Measurements from ENCODE around the gene ITM2B. TPM values are rescaled to one million over a fixed set of nuclear protein-coding genes. Genes with fewer than 3 reads are reported as not detected.

Gene ITM2B
- total RNA-seq, result 213 and 231 TPM in 2 replicates

DNA sequence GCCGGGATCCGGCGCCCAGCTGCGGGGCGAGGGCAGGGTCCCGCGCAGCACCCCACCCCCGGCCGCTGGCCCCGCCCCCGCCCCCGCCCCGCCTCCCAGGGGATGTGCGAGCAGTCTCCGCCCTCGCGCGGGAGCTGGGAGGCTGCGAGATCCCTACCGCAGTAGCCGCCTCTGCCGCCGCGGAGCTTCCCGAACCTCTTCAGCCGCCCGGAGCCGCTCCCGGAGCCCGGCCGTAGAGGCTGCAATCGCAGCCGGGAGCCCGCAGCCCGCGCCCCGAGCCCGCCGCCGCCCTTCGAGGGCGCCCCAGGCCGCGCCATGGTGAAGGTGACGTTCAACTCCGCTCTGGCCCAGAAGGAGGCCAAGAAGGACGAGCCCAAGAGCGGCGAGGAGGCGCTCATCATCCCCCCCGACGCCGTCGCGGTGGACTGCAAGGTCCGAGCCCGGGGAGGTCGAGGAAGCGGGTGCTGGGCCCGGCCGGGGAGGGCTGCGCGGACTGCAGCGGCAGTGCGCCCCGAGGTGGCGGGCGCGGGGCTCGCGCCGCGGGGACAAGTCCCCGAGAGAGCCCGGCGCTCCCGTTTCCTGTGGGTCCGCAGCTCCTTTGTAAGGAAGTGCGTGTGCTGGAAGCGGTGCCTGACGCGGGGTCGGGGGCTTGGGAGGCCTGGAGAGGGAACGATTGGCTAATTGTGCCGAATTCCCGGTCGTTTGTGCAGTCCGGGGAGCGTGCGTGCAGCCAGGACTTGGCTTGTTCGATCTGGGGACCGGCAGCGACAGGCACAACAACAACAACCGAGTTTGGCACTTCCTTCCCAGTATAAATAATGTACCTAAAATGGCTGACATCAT is at the start of gene ITM2B:
Gene ITM2B, plus strand, starts transcription at position 161 of the 843 bp plus-strand sequence. Its CDS starts 155 bp downstream, at position 316.

DNA sequence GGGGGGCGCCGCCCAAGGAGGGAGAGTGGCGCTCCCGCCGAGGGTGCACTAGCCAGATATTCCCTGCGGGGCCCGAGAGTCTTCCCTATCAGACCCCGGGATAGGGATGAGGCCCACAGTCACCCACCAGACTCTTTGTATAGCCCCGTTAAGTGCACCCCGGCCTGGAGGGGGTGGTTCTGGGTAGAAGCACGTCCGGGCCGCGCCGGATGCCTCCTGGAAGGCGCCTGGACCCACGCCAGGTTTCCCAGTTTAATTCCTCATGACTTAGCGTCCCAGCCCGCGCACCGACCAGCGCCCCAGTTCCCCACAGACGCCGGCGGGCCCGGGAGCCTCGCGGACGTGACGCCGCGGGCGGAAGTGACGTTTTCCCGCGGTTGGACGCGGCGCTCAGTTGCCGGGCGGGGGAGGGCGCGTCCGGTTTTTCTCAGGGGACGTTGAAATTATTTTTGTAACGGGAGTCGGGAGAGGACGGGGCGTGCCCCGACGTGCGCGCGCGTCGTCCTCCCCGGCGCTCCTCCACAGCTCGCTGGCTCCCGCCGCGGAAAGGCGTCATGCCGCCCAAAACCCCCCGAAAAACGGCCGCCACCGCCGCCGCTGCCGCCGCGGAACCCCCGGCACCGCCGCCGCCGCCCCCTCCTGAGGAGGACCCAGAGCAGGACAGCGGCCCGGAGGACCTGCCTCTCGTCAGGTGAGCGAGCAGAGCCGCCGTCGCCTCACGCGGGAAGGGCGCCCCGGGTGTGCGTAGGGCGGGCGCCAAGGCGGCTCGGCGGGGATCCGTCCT is 70.5 kb downstream of the ITM2B start, which contains the start of gene RB1:
Gene RB1, plus strand, starts transcription at position 393 of the 784 bp plus-strand sequence. Its CDS starts 162 bp downstream, at position 555.

Other genes with a start within 250 kb of the ITM2B start
- gene SUCLA2, start 231.9 kb upstream of the ITM2B start, total RNA-seq, result 44.4 and 44.7 TPM in 2 replicates
- 29.1 and 33.3 TPM in 2 replicates for gene NUDT15, start 195.5 kb upstream of the ITM2B start, total RNA-seq
- 23.0 and 31.4 TPM in 2 replicates for gene MED4, start 138.1 kb upstream of the ITM2B start, total RNA-seq
- gene RB1, start 70.5 kb downstream of the ITM2B start, total RNA-seq, result 39.0 and 40.4 TPM in 2 replicates
- 15.1 and 19.9 TPM in 2 replicates for gene LPAR6, start 179.9 kb downstream of the ITM2B start, total RNA-seq